ENCODE data around the gene TERB1. TPM values are rescaled to one million over a fixed set of nuclear protein-coding genes. Genes with fewer than 3 reads are reported as not detected.

The TERB1 gene
- total and polyA plus RNA-seq, 10 donors = 0.04 to 0.41 TPM; not detected in 8

DNA sequence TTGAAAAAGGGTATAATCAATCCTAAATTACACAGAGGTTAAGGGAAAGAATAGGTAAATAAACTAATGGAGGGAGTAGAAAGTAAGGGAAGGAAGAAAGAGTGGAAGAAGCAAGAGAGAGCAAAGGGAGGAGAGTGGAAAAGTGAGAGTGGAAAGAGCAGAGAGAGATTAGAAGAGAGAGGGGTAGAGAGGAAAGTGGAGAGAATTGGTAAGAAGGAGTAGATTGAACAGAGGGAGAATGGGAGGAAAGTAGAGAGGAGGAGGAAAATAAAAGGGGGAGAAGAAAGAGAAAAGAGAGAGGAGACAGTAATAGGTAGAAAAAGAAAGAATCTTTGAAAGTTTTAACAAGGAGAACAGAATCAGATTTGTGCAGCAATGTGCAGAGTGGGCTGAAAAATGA is 24.9 kb downstream of the TERB1 start:
- Histone ChIP-seq H3K4me3 (no peak overlapping the region), H3K27ac (no peak overlapping the region), H3K9me3 (peaks cover 0 to 5% (median 0%) of the 10 kb centered on the region in 8 donors), H3K27me3 (replicated peaks in 1 of 7) (no peaks in the 10 kb centered on the region), H3K36me3 (no peaks in the 10 kb centered on the region), H3K4me1 (no peaks in the 10 kb centered on the region)
- TF ChIP-seq POLR2A (IDR thresholded peaks at IDR 0.05) (no peak), POLR2AphosphoS5 (IDR thresholded peaks at IDR 0.05) (no peak)
- TF ChIP-seq, protein P1, sequence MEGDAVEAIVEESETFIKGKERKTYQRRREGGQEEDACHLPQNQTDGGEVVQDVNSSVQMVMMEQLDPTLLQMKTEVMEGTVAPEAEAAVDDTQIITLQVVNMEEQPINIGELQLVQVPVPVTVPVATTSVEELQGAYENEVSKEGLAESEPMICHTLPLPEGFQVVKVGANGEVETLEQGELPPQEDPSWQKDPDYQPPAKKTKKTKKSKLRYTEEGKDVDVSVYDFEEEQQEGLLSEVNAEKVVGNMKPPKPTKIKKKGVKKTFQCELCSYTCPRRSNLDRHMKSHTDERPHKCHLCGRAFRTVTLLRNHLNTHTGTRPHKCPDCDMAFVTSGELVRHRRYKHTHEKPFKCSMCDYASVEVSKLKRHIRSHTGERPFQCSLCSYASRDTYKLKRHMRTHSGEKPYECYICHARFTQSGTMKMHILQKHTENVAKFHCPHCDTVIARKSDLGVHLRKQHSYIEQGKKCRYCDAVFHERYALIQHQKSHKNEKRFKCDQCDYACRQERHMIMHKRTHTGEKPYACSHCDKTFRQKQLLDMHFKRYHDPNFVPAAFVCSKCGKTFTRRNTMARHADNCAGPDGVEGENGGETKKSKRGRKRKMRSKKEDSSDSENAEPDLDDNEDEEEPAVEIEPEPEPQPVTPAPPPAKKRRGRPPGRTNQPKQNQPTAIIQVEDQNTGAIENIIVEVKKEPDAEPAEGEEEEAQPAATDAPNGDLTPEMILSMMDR (IDR thresholded peaks at IDR 0.05 in 8 of 11, conservative IDR thresholded peaks at IDR 0.05 in 3 of 11) = no peak
- intact Hi-C loops (cut with DNase I; ENCODE audit: low total_unique reads) = no loop called here
- DNase-seq = no peak

DNA sequence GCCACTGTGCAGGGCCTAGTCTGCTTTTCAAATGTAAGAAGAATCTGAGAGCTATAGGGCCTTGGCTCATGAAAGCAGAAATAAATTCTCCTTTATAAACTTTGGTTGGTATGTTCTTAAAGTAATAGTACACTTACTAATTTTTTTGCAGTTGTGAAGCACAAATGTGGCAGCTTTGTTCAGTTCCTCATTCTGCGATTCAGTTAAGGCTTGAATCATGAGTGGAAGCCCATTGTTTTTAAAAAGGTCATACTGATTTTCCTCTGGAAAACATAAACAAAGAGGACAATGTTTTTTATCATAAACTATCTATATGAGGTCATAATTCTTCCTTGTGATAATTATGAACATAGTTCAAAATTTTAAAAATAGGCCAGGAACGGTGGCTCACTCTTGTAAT is 26.4 kb downstream of the TERB1 start:
- Histone ChIP-seq H3K27ac (no peak overlapping the region), H3K4me3 (no peak overlapping the region), H3K27me3 (replicated peaks in 1 of 7) (no peaks in the 10 kb centered on the region), H3K36me3 (no peaks in the 10 kb centered on the region), H3K9me3 (peaks cover 0 to 5% (median 0%) of the 10 kb centered on the region in 8 donors), H3K4me1 (no peaks in the 10 kb centered on the region)
- WGBS, 5 donors = 72 to 81% (median 79%) methylated on average over 2 of the region's 2 CpGs
- TF ChIP-seq POLR2A (IDR thresholded peaks at IDR 0.05) (no peak), POLR2AphosphoS5 (IDR thresholded peaks at IDR 0.05) (no peak)
- intact Hi-C loops (cut with DNase I; ENCODE audit: low total_unique reads) = no loop called here
- DNase-seq = no peak

DNA sequence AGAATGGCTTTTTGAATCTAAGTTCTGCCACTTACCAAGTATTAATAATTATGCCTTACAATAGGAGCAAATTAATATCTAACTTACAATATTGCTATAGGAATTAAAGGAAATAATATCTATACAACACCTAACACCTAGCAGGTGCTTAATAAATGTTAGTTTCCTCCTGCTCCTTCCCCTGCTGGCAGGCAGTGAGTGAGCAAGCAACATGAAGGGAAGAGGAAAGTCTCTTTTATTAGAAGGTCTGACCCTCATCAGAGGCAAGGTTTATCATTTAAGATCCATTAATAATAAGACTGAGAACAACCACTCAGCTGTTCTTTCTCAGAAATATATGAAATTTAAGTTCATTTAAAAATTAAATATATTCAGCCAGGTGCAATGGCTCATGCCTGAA is 43.3 kb downstream of the TERB1 start:
- TF ChIP-seq, protein P1 (IDR thresholded peaks at IDR 0.05 in 8 of 11, conservative IDR thresholded peaks at IDR 0.05 in 3 of 11) = no peak
- TF ChIP-seq POLR2A (IDR thresholded peaks at IDR 0.05) (no peak), POLR2AphosphoS5 (IDR thresholded peaks at IDR 0.05) (no peak)
- Histone ChIP-seq H3K4me1 (no peaks in the 10 kb centered on the region), H3K27me3 (replicated peaks in 1 of 7) (peaks cover 0 to 5% (median 0%) of the 10 kb centered on the region in 7 donors), H3K27ac (no peak overlapping the region), H3K4me3 (no peak overlapping the region), H3K9me3 (no peaks in the 10 kb centered on the region), H3K36me3 (no peaks in the 10 kb centered on the region)
- DNase-seq = no peak
- intact Hi-C loops (cut with DNase I; ENCODE audit: low total_unique reads) = no loop called here

DNA sequence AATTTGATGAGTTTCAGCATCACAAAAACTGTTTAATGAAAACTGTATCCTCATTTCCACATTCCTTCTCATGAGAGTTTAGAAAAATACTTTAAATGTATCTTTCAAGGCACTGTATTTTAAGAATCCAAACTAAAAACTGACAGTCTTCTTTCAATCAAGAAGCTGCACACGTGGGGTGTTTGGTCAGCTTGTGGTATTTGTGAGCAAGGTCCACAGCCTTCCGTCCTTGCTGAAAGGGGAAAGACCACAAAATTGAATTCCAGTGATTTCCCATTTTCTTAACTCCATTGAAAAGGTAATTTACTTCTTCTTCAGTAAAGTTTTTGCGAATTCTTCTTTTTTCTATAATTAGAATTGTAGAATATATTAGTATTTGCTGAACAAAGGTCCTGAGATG is 46.6 kb downstream of the TERB1 start:
- peaks cover 9 to 26% (median 17%) of the 10 kb centered on the region in 6 donors for H3K4me1 ChIP-seq
- no peaks in the 10 kb centered on the region for H3K9me3 ChIP-seq
- H3K4me3 ChIP-seq = no peak overlapping the region
- intact Hi-C loops (cut with DNase I; ENCODE audit: low total_unique reads) = no loop called here
- H3K27ac ChIP-seq = no peak overlapping the region
- TF ChIP-seq, protein P1 (IDR thresholded peaks at IDR 0.05 in 8 of 11, conservative IDR thresholded peaks at IDR 0.05 in 3 of 11) = no peak
- TF ChIP-seq POLR2A (IDR thresholded peaks at IDR 0.05) = no peak
- no peak for TF ChIP-seq POLR2AphosphoS5 (IDR thresholded peaks at IDR 0.05)
- no peak for DNase-seq
- 54 to 73% (median 61%) methylated on average over 3 of the region's 3 CpGs for WGBS, 5 donors
- H3K36me3 ChIP-seq = no peaks in the 10 kb centered on the region
- peaks cover 0 to 5% (median 0%) of the 10 kb centered on the region in 7 donors for H3K27me3 ChIP-seq (replicated peaks in 1 of 7)

DNA sequence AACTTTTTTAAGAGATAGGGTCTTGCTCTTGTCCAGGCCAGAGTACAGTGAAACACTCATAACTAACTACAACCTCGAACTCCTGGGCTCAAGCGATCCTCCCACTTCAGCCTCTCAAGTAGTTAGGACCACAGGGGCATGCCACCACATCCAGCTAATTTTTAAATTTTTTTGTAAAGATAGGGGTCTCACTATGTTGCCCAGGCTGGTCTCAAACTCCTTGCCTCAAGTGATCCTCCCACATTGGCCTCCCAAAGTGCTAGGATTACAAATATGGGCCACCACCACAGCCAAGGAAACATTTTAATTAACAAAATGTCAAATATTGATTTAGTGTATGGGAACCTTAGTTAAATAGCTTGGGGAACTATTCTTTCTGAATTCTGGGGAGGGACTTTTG is 47.2 kb downstream of the TERB1 start:
- no peaks in the 10 kb centered on the region for H3K9me3 ChIP-seq
- no peak overlapping the region for H3K4me3 ChIP-seq
- H3K4me1 ChIP-seq = peaks cover 16 to 32% (median 23%) of the 10 kb centered on the region in 6 donors
- H3K36me3 ChIP-seq = peaks cover 0 to 4% (median 0%) of the 10 kb centered on the region in 6 donors
- intact Hi-C loops (cut with DNase I; ENCODE audit: low total_unique reads) = no loop called here
- DNase-seq = no peak
- 90 to 98% (median 93%) methylated on average over 2 of the region's 2 CpGs for WGBS, 5 donors
- TF ChIP-seq POLR2A (IDR thresholded peaks at IDR 0.05) (no peak), POLR2AphosphoS5 (IDR thresholded peaks at IDR 0.05) (no peak)
- TF ChIP-seq, protein P1 (IDR thresholded peaks at IDR 0.05 in 8 of 11, conservative IDR thresholded peaks at IDR 0.05 in 3 of 11) = no peak
- peaks cover 0 to 5% (median 0%) of the 10 kb centered on the region in 7 donors for H3K27me3 ChIP-seq (replicated peaks in 1 of 7)
- H3K27ac ChIP-seq = no peak overlapping the region
